ENCODE data around the gene TNFSF15.
A peak's percentile ranks its signal among the peaks of the same experiment; 100 is the strongest.

The TNFSF15 gene

DNA sequence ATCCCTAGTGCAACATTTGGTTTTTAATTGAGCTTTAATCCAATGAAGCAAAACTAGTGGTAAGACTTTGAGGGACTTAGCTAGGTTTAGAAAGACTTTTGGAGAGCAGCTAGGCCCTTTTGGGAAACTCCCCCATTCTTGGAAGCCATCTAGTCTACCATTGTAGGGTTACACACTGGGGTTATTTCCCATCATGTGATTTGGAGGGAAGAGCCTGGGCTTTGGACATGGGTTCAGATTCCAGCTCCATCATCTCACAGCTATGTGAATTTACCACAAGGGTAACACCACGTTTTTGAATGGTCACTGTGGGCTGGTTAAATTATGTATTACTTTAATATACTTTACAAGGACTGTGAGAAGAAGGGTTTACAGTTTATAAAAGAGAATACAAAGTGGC, 18.3 kb upstream of the TNFSF15 start:
- DNase-seq, result no peak

DNA sequence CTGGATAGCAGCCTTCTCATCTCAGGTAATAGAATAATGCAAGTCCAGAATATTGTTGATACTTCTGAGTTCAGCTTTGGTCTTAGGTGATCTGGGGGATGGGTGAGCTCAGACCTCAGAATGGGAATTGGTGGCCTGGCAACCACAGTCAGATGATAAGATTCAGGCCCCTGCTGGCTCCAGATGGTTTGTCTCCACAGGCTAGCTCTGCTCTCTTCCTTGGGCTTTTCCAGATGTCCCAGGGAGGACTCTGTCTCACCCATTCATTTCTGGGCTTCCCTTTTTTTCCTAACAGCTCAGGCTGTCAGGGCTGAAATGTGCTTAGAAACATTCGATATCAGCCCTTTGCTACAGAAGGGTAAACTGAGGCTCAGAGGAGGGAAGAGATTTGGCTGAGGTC, 17.6 kb upstream of the TNFSF15 start:
- no peak for DNase-seq

DNA sequence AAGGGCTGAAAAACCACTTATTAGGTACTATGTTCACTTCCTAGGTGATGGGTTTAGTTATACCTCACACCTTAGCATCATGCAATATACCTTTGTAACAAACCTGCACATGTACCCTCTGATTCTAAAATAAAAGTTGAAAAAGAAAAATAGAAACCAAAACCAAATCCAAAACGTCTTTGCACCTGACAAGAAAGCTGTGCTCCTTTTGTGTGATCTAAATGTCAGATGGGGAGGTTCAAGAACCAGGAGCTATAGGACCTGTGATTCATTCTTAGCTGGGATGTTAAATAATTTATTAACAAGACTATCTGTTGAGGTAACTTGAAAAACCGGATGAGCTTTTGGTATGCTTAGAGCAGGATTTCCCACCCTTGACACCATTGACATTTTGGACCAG, 16.9 kb upstream of the TNFSF15 start:
- no peak for DNase-seq

DNA sequence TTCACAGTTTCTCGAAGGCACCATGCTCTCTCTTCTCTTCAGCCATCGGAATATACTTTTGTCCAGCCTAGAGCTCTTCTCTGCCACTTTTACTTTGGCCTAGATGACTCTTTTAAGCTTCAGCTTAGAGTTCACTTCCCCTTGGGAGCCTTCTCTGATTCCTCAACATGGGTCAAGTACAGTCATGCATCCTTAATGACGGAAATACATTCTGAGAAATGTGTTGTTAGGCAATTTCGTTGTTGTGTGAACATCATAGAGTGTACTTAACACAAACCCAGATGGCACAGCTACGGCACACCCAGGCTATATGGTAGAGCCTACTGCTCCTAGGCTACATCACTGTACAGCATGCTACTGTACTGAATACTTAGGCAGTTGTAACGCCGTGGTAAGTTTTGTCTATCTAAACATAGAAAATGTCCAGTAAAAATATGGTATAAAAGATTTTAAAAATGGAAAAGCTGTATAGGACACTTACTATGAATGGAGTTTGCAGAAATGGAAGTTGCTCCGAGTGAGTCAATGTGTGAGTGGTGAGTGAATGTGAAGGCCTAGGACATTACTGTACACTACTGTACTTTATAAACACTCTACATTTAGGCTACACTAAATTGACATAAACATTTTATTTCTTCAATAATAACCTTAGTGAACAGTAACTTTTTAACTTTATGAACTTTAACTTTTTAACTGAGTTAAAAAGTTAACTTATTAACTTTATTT, 15.1 kb upstream of the TNFSF15 start:
- peak in 1 of 2 donors; percentile 12 for DNase-seq

DNA sequence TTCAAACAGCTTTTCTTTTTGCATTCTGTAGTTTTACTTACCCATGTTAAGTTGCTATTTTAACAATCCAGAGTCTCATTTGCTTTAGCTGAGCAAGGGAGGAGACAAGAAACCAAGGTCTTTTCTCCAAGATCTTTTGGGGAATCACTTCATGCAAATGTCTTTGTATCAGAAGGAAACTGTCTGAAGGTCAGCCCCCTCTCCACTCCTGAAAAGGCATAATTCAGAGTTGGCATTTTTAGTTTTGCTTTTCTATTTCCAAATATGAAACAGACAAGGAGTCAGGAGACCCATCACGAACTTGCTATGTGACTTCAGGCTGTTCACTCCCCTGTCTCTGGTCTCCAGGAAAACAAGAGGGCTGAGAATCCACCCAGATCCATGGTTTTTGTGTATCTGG, 12.3 kb upstream of the TNFSF15 start:
- no peak for DNase-seq

DNA sequence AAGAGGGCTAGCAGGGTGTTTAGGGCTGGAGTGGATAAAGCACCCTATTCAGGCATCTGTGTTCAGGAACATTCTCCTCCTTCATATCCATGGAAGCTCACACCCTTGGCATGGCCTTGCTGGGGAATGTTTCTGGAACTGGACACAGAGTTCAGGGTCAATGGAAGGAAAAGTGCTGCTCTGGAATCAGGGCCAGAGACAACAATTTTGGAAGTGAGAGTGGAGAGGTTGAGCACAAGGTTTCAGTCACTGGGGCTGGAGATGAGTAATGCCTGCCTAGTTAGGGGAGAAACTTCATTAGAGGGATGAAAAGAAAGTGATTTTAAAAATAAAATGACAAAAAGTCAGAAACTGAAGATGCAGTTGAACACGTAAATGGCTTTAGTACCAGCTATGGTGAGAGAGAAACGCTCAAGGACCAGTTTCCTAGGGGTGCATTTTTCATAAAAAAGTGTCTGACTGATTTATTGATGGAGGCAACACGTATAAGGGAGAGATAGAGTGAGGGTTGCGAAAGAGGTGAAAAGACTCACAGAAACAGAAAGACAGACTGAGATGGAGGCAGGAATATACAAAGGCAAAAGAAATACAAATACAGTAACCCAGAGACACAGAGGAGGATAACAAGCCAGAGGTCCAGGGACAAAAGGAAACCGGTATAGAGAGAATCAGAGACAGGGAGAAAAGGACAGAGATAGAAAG, 8.0 kb upstream of the TNFSF15 start:
- DNase-seq, result no peak

DNA sequence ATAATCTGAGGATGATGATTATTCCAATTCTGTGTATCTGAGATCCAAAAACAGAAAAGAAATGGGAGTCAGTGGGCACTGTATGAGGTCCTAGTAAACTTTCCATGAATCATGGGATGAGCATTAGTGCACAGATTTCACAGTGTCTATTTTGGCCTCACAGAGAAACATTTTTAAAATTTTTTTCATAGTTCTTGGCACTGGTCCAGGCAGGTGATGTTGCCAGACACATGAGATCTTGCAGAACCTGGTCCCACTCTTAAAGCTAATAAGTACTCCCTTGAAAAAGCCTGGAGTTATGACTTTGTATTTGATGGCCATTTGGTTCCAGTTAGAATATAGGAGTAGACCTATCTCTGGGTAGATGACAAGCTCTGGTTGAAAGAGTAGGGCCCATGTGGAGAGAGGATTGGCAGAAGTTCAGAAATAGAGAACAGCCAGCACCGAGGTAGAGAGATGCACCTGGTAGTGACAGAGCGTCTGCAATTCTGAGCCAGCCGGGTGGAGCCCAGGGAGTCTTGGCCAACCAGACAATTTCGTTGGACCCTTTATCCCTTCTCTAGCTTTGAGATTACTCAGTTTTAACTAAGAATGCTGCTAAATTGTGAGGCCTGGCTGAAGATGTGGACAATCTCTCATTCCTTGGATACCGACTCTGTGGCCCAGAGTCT, 6.3 kb upstream of the TNFSF15 start:
- DNase-seq, result no peak

DNA sequence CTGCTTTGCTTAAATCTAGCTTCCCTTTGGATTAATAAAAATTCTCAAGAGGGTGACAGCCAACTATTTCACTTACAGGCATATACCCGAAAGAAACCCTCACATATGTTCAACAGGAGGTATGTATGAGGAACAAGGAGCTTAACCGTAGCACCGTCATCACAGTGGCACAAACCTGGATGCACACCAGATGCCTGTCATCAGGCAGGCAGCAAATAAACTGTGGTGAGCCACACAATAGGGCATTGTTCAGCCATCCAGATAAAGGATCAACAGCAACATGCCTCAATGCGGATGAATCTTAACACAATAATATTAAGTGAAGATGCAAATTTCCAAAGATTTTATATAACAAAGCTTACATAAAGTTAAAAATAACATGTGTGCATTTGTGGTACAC, 5.5 kb upstream of the TNFSF15 start:
- DNase-seq, result no peak

DNA sequence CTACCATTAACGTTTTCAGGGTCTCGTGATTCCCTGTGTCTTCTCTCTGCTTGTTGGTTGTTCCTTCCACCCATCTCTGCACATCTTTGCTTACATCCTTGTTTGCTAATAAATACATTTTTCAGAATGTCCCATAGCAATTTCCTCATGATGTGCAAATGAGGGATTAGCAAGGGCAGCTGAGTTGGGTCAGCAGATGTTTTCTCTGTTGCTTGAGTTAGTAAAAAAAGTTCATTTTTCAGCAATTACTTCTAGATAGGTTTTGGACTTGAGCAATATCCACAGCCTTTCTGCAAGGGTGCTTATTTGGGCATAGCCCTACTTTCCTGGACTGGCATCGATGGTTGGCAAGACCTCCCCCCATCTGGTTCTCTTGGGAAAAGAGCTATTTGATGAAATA, 4.8 kb upstream of the TNFSF15 start:
- DNase-seq, result no peak

DNA sequence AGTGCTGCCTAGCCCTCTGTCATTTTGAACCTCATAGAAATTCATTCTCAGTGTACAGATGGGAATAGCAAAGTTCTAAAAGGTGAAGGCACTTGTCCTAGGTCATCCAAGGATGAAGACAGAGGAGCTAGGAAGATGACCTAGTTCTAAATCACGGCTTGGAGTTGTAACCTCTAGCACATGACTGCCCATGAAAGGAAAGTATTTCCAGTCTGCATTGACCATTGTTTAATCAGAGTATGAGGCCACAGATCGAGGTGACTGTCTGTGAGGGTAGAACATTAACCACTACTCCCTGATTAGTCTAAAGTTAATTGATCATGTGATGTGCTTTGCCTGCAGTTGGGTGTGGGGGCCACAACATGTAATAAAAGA, 674 bp upstream of the TNFSF15 start:
- DNase-seq, result no peak

DNA sequence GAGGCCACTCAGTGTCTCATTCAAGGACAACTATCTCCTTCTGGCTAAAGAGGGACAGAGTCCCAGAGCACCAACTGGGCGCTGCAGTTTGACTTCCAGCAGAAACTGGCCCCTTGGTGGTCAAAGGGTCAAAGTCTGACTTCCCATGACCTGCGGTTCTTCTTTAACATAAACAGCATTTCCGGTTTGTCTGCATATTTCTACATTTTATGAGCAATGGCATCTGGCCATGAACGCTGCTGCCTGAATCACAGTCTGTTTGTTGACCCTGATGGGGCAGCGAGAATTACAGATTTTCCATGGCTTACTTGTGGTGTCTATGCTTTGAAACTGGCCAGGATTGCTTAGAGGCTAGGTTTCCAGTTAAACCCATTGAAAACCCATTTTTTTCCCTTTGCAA, 1.3 kb downstream of the TNFSF15 start:
- DNase-seq, result no peak

DNA sequence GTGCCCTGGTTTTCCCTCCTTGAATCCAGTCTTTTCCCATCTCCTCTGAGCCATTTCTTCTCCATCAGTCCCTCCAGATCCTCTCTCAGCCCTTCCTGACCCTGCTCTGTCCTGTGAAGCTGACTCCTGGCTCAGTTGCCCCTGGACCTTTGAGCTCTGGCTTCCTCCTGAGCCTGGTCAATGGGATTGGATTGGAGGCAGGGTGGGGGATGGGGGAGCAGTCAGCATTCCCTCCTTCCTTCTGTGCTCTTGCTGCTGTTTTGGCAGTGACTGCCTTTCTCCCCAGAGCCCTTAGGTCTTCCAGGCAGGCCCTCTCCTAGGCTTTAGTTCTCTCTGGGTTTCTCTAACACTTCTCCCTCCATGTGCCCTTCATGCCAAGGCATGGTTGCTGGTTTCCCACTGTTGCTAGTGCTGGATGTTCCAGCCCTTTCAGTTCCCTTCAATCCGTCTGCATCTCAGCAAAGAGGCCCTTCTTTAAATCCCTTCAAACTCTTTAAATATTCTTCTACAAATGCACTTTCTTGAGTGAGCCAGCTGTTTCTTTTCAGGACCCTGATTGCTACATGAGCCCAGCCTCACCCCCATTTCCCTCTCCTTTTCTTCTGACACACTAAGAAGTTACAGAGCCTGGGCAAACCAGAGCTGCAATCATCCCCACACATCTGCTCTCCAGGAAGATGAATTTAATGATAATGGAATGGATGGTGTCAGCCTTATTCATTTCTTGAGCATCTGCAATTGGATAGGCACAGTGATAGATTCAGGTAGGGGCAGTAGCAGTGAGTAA, 2.2 kb downstream of the TNFSF15 start:
- DNase-seq, result no peak

DNA sequence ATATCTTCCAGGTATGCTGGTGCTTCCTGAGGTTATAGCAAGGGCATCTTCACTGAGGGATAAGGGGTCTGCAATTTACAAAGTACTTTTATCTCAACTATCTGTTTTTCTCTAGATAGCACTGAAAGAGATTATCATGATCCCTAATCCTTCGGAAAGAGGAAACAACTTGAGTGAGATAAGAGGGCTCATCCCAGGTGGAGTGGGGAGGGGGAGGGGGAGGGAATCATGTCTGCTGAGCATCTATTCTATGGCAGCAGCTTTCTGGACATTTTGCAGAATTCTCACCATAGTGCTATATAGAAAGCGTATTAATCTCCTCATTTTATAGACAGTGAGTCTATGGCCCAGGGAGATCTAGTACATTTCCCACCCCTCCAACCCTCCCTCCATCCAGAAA, 5.9 kb downstream of the TNFSF15 start:
- DNase-seq, result no peak

DNA sequence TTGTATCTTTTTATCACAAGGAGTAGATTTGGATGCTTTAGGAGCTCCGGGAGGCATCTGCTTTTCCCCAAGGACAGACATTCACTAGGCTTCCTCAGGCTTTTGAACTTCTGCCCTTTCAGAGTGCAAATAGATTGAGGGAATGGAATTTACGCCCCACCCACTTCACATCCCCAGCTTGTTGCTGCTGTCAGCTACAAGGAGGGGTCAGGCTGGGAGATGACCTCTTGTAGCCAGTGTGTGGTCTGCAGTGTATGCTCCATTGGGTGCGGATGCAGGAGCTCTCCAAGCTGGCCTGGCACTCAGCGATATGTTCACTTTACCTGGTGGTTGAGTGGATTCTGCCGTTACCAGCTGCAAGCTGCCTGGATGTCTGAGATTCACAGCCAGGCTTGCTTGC, 6.4 kb downstream of the TNFSF15 start:
- no peak for DNase-seq

DNA sequence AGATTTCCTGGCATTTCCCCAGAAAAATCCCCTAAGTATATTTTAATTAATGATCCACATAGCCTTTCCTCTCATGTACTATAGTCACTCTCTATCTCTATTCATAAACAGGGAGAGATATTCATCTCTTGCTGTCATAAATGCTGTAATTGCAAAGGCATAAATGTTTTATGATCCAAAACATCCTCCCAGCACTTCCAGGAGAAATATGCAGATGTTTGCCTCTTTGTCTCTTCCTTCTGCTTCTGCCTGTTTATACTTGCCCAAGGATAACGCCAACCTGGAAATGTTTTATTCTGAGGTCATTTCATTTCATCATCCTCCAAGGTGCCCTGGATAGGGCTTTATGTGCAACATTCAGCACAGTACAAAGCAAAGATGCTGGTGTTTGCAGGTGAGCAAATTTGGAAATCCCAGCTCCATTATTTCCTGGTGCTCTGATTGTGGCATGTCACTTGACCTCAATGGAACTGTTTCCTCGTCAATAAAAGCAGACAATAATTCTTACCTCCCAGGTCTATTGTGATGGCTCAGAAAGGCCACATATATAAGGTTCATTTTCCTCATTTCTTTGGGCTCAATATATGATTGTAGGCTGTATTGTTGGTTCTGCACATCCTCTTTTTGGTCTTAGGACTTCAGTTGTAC, 6.9 kb downstream of the TNFSF15 start:
- DNase-seq, result no peak

DNA sequence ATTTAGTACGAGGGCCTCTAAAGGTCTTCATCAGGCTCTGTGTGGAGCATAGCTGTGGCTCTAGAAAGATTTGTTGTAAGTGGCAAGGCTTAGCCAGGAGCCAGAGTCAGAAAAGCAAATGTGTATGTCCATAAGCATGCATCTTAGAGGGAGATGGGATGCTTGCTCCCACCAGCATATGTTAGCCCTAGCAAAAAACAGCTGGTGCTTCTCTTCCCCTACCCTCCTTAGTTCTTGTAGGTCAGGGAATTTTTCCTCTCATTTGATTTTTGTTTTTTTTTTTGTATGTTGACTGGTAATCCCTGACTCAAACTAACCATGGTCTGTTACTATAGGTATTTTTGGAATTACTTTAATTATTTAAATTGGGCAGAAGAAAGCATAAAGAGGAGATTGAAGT, 7.7 kb downstream of the TNFSF15 start:
- no peak for DNase-seq

DNA sequence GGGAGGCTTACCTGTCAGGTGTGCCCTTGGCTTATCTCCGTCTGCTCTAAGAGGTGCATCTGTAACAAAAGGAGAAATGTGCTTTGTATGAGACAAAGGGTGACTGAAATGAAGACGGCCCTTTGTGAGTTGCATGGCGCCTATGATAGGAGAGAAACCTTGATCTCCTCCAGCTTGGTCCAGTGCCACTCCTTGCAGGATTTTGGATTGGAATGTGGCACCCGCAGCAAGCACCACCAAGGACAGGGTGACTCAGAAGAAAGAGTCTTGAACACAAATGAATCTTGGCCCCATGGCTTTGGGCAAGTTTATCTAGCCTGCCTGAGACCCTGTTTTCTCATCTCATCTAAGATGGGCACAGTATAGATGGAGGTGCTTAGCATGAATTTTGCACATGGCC, 13.4 kb downstream of the TNFSF15 start:
- no peak for DNase-seq

DNA sequence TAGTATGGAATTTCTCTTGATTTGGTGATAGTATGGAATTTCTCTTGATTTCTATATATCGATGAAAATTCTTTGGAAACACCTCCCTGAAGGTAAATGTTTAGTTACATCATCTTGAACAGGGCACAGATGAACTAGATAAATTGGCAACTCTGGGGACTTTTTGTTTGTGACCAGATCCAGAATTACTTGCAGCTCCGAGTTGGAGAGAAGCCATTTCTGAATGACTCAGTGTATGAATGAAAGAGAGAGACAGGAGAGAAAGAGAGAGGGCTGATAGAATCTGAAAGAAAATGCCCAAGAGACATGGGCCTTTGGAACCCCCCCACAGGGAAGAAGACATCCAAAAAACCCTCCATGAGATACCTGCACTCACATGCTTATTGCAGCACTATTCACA, 14.1 kb downstream of the TNFSF15 start:
- DNase-seq, result no peak

DNA sequence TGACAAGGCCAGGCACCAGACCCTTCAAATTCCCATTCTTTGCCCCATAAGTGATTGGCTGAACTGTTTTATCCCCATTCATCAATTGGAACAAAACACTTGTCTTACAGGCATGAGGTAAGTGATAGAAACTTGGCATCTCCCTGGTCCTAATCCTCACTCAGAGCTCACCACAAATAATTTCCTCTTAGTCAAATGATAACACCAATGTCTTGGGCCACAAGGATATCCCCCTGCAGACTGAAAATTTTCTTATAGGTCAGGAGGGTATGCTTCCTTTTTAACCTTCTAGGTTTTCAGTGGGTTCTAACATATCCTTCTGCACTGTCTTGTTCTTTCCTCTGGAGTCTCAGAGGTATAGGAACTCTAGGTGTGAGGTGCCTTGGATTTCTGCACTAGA, 14.5 kb downstream of the TNFSF15 start:
- no peak for DNase-seq

DNA sequence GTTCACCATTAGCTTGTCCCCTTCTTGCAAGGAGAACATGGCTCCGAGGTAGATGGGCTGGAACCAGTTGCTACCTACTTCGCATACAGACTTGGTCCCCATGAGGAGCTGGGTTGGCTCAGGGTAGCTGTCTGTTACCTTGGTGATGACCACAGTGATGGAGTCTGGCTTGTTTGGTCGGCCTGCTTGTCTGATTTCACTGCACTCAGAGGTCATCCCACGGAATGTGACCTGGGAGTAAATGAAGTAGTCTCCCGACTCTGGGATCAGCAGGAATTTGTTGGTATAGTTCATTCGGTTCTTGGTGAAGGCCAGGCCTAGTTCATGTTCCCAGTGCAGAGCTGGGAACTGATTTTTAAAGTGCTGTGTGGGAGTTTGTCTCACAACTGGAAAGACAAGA, 15.3 kb downstream of the TNFSF15 start:
- no peak for DNase-seq

DNA sequence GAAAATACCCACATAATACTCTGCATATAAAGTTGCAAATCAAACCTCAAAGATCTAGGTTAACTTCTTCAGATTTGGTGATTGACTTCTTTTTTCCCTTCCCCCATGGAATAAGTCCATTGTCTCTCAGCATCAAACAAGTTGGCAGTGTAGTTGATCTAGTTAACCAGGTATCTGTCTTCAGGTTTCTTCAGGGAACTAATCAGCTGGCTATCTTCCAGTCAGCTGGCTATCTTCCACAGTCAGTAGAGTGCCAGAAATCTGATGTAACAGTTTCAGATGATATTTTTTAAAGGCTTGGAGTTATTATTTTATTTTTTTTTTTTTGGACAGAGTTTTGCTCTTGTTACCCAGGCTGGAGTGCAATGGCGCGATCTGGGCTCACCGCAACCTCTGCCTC, 16.8 kb downstream of the TNFSF15 start:
- no peak for DNase-seq

DNA sequence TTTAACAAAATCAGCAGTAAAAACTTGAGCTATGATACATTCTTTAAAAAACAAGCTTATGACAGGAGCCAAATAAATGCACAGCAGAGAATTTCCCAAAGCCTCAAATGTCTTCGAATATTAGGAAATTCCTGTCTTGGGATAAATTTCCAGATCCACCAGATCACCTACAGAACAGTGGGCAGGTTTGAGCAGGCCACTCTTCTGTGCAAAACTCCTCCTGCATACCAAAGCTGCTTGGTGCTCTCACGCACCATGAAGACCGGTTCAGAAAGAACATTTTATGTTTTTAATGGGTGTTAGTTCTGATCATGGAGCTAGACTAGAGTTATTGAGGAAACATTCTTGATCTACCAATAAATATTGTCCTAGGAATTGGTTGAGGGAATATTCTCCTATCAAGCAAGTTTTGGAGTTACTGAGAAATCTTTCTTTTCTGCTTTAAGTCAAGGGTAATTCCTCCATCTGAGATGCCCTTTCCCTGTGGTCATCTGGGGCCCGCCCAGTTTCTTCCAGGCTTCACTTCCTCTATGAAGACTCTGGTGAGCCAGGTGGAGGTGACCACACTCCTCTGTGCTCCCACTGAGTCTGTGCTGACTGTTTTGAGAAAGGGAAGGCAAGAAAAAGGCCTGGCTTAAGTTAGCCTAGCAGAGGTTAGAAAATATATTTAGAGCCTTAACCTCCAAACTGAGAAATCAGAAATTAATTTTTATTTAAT, 17.9 kb downstream of the TNFSF15 start:
- DNase-seq, result no peak
